ENCODE measurements around the gene UNC45B. TPM values are rescaled to one million over a fixed set of nuclear protein-coding genes. Genes with fewer than 3 reads are reported as not detected.
"Not testable (repeated sequence)": the region's sequence is repeated elsewhere in the genome, so short reads cannot be mapped to it uniquely, and the experiment has no call there.

The UNC45B gene
- total and polyA plus RNA-seq, 11 donors, result 49.1 to 305 (median 204) TPM

- no peak overlapping the region for H3K27ac ChIP-seq
- H3K36me3 ChIP-seq, result peaks cover 0 to 84% (median 20%) of the 10 kb centered on the region in 9 donors
- H3K9me3 ChIP-seq, result no peaks in the 10 kb centered on the region
- no peak for DNase-seq
- H3K4me3 ChIP-seq, result no peak overlapping the region
- no peaks in the 10 kb centered on the region for H3K27me3 ChIP-seq
- ATAC-seq, result no peak
- intact Hi-C loops (cut with DNase I), result loop anchor here in 9 of 10 donors (2.0 to 10.0 kb wide), 10 partner anchors 70 to 575 kb away; partner anchors contain the start of genes SLFN12L (in 3 of the 9) and SLFN5 (in 2 of the 9)
- no peak for TF ChIP-seq POLR2A (IDR thresholded peaks at IDR 0.05)
- no peak for TF ChIP-seq CTCF (IDR thresholded peaks at IDR 0.05)
- peaks cover 0 to 11% (median 0%) of the 10 kb centered on the region in 12 donors for H3K4me1 ChIP-seq
- WGBS, 4 donors, result 63 to 80% (median 69%) methylated on average over 2 of the region's 2 CpGs
Observed at GRCh38 chr17:35171834-35172233, 24.2 kb downstream of the UNC45B start.

GRCh38 chr17:35172321-35172720, 24.7 kb downstream of the UNC45B start:
- H3K27me3 ChIP-seq, H3K4me3 ChIP-seq, ATAC-seq, DNase-seq, H3K27ac ChIP-seq, H3K9me3 ChIP-seq: not testable (repeated sequence)
- peaks cover 0 to 11% (median 0%) of the 10 kb centered on the region in 12 donors for H3K4me1 ChIP-seq
- 82 to 96% (median 89%) methylated on average over 2 to 3 of the region's 3 CpGs for whole genome bisulfite sequencing, 4 donors
- intact Hi-C loops (cut with DNase I), result loop anchor here in 9 of 10 donors (5.0 to 10.0 kb wide), 8 partner anchors 70 to 575 kb away; partner anchors contain the start of genes SLFN12L (in 3 of the 9) and SLFN5 (in 2 of the 9)
- H3K36me3 ChIP-seq, result peaks cover 0 to 84% (median 20%) of the 10 kb centered on the region in 9 donors

GRCh38 chr17:35174835-35175334, 27.3 kb downstream of the UNC45B start:
- Histone ChIP-seq H3K36me3 (peaks cover 0 to 82% (median 18%) of the 10 kb centered on the region in 9 donors), H3K27ac (no peak overlapping the region), H3K4me1 (peaks cover 0 to 11% (median 0%) of the 10 kb centered on the region in 12 donors), H3K27me3 (no peaks in the 10 kb centered on the region), H3K4me3 (no peak overlapping the region), H3K9me3 (peaks cover 0 to 2% (median 0%) of the 10 kb centered on the region in 12 donors)
- DNase-seq (no peak), ATAC-seq (peak in 1 of 4 donors; percentile 14)
- 91 to 93% (median 92%) methylated on average over 2 of the region's 2 CpGs for WGBS, 4 donors
- TF ChIP-seq POLR2A (IDR thresholded peaks at IDR 0.05), result no peak
- no peak for TF ChIP-seq CTCF (IDR thresholded peaks at IDR 0.05)
- intact Hi-C loops (cut with DNase I), result loop anchor here in 9 of 10 donors (5.0 to 10.0 kb wide), 8 partner anchors 67 to 572 kb away; partner anchors contain the start of genes SLFN12L (in 3 of the 9) and SLFN5 (in 2 of the 9)

- ATAC-seq (peak in 3 of 4 donors; percentile 26 to 55 (median 48)), DNase-seq (no peak)
- H3K27ac ChIP-seq, result no peak overlapping the region
- 68 to 79% (median 70%) methylated on average over 9 of the region's 9 CpGs for WGBS, 4 donors
- H3K4me1 ChIP-seq, result peaks cover 0 to 11% (median 0%) of the 10 kb centered on the region in 12 donors
- no peak for TF ChIP-seq CTCF (IDR thresholded peaks at IDR 0.05)
- no peak for TF ChIP-seq POLR2A (IDR thresholded peaks at IDR 0.05)
- no peak overlapping the region for H3K4me3 ChIP-seq
- no peaks in the 10 kb centered on the region for H3K27me3 ChIP-seq
- H3K9me3 ChIP-seq, result peaks cover 0 to 2% (median 0%) of the 10 kb centered on the region in 12 donors
- peaks cover 0 to 82% (median 22%) of the 10 kb centered on the region in 9 donors for H3K36me3 ChIP-seq
- intact Hi-C loops (cut with DNase I), result loop anchor here in 4 of 10 donors (10.0 kb wide), 4 partner anchors 69 to 569 kb away; partner anchors contain the start of gene SLFN5 (in 1 of the 4)
Observed at GRCh38 chr17:35175638-35176415, 28.2 kb downstream of the UNC45B start.
